HG03565 (cell line): ENCODE results near the gene TRIM34.
"Not testable (repeated sequence)": the region's sequence is repeated elsewhere in the genome, so short reads cannot be mapped to it uniquely, and the experiment has no call there.

Source experiments
- ATAC-seq: cut with Tn5 transposase; IDR thresholded peaks from one replicate; pipeline ENCODE4 v1.9.1; 2021; ENCODE audit warnings: mild to moderate bottlenecking, moderate library complexity; ENCODE audit not compliant: unreplicated experiment

TRIM34 gene, protein sequence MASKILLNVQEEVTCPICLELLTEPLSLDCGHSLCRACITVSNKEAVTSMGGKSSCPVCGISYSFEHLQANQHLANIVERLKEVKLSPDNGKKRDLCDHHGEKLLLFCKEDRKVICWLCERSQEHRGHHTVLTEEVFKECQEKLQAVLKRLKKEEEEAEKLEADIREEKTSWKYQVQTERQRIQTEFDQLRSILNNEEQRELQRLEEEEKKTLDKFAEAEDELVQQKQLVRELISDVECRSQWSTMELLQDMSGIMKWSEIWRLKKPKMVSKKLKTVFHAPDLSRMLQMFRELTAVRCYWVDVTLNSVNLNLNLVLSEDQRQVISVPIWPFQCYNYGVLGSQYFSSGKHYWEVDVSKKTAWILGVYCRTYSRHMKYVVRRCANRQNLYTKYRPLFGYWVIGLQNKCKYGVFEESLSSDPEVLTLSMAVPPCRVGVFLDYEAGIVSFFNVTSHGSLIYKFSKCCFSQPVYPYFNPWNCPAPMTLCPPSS

DNA sequence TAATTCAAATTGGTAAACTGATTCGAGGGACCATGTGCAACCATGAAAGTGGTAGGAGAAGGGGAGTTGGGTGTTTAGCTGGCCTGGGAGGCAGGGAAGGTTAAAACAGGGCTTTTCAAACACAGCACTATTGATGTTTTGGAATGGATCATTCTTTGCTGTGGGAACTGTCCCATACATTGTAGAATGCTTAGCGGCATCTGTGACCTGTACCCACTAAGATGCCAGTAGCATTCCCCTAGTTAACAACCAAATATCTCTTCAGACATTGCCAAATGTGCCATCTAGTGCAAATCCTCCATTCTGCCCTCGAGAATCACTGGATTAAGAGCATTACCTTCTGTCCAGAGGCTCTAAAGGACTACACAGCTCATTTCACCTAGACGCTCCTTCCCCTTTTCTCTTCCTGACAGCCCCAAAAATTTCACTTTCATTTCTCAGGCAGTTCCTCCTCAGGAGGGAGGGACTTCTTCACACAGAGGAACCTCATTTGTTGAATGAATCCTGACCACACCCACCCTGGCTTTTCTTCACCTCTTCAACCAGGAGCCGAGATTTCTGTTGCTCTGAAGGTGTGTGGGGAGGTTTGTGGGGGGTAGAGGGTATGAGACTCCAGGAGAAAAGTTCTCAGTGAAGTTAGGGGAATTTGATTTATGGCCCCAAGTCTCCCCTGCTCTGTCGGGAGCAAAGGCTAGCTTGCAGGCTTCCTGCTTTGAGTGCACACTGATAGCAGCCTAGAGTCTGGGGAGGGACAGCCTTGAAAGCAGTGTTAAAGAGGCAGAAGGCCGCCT lies at the start of gene TRIM34:
Gene TRIM34, plus strand, starts transcription at position 513 of the 791 bp plus-strand sequence. CDS start 7,331 bp downstream, outside the sequence.
- ATAC-seq: peak; percentile 96

DNA sequence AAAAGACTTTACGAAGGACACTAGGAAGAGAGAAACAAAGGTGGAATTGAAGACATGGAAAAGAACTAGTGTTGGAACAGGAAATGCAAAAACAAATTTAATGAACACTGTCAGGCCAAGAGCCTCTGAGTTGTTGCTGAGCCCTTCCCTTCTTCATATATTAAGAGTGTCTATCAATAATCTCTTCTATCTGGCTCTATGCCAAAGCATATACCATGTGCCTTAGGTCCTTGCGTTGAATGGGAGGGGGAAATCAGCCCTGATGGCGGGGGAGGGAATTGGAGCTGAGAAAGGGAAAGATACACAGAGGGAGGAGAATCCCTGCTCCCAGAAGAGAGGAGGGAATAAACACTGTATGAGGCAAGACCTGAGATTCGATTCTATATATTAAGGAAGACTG lies 49.6 kb upstream of the TRIM34 start:
- no peak for ATAC-seq

DNA sequence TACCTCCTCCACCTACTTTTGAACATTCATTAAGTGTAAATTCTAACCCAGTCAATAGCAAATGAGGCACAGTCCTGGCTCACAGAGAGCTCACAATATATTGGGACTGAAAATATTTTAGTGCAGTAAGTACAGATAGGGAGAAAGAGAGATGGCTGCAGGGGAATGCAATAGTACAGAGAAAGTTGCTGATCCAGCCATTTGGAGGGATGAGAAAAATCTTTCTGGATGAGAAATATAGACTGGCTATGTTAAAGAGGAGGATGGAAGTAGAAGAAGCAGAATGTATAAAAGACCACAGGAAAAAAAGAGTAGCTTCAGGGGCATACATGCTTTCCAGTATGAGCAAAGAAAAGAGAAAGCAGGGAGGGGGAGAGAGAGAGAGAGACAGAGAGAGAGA lies 47.7 kb upstream of the TRIM34 start:
- no peak for ATAC-seq

DNA sequence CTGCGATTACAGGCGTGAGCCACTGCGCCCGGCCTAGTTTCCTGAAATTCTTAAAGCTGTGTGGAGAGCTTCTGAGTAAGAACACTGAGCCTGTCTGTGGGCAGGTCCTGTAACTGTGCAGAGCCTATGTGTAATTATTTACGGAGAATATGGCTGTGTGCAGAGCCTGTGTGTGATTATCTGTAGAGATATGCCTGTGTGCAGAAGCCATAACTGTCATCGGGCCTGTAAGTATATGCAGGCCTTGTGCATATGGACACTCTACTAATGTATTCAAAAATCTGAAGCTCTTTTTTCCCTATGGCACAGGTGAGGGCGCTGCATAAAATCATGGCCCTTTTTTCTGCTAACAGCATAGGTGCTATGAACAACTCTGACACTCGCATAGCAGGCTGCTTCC lies 44.2 kb upstream of the TRIM34 start, which contains the start of gene OR52B6:
Gene OR52B6, plus strand, starts transcription at position 301 of the 400 bp plus-strand sequence. Its CDS starts 0 bp downstream, at position 301.
- no peak for ATAC-seq

DNA sequence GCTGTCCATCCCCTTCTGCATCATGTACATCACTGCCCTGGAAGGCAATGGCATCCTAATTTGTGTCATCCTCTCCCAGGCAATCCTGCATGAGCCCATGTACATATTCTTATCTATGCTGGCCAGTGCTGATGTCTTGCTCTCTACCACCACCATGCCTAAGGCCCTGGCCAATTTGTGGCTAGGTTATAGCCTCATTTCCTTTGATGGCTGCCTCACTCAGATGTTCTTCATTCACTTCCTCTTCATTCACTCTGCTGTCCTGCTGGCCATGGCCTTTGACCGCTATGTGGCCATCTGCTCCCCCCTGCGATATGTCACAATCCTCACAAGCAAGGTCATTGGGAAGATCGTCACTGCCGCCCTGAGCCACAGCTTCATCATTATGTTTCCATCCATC lies 43.8 kb upstream of the TRIM34 start:
- ATAC-seq: no peak

DNA sequence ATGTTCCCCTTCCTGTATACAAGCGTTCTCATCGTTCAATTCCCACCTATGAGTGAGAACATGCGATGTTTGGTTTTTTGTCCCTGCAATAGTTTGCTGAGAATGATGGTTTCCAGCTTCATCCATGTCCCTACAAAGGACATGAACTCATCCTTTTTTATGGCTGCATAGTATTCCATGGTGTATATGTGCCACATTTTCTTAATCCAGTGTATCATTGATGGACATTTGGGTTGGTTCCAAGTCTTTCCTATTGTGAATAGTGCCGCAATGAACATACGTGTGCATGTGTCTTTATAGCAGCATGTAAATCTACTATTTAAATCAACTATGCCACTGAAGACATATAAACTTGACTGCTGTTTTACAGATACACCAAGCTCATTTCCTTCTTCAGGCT lies 40.3 kb upstream of the TRIM34 start:
- ATAC-seq: not testable (repeated sequence)

DNA sequence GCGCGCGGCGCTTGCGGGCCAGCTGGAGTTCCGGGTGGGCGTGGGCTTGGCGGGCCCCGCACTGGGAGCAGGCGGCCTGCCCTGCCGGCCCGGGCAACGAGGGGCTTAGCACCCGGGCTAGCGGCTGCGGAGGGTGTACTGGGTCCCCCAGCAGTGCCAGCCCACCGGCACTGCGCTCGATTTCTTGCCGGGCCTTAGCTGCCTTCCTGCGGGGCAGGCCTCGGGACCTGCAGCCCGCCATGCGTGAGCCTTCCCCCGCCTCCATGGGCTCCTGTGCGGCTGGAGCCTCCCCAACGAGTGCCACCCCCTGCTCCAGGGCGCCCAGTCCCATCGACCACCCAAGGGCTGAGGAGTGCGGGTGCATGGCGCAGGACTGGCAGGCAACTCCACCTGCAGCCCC lies 34.9 kb upstream of the TRIM34 start:
- ATAC-seq: not testable (repeated sequence)

DNA sequence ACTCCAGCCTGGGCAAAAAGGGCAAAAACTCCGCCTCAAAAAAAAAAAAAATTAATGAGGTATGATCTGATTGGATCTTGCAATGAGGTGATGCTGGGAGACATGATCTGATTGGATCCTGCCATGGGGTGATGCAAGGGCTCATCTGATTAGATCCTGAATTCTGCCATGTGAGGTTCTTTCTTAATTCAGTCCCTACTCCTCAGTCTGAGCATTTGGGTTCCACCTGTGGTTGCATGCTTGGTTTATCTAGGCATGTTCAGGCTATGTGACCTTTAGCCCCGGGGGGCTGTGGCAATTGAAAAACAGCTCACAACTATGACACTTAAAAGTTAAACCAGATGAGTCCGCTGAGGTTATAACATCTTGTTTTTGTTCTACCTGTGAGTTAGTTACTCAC lies 33.2 kb upstream of the TRIM34 start:
- no peak for ATAC-seq

DNA sequence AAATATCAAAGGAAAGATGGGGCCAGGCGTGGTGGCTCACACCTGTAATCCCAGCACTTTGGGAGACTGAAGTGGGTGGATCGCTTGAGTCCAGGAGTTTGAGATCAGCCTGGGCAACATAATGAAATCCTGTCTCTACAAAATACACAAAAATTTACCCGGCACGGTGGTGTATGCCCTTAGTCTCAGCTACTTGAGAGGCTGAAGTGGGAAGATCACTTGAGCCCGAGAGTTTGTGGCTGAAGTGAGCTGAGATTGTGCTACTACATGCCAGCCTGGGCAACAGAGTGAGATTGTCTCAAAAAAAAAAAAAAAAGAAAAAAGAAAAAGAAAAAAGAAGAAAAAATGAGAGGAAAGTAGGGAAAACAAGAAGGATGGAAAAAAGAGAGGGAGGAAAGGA lies 32.2 kb upstream of the TRIM34 start:
- ATAC-seq: no peak

DNA sequence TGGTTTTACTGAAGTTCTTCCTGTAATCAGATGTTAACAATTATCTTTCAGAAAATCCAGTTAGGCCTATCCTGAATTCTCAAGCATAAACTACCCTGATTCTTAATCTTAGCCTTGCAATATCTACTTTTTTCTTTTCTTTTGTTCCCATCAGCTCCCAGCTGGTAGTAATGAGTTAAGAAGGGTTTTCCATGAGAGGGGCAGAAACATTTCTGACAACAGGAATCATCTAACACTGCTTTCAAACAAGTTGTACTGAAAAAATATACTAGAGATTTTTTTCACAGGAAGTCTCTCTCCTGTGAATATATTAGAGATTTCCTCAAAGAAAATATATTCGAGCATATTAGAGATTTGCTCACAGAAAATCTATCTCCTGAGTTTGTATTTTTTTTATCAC lies 31.7 kb upstream of the TRIM34 start:
- ATAC-seq: no peak

DNA sequence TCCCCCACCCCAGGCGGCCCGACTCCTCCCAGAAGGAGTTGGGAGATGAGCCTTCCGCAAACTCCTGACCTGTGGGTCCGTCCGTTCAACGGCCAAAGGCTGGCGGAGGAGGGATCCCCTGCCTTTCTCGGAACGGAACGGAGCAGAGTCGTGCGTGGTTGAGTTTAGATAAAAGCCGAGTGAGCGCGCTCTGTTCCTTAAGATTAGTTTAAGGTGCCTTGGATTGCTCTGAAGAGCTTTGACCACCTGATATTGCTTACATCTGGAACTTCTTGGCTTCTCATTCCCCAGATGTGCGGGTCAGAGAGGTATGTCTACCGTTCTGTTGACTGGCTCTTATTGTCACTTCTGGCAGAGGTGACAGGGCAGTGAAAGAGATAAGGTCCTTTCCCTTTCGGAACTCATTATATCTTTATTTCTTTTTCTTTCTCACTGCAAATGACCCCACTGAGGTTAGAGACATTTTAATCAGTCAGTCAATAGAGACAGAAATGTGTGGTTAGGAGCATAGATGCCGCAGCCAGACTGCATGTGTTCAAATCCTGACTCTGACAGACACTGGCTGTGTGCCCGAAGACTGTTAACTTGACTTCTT lies 28.1 kb upstream of the TRIM34 start, which contains the start of gene TRIM6:
Gene TRIM6, plus strand, starts transcription at position 31 of the 595 bp plus-strand sequence. Its CDS starts 261 bp downstream, at position 292.
- ATAC-seq: no peak

DNA sequence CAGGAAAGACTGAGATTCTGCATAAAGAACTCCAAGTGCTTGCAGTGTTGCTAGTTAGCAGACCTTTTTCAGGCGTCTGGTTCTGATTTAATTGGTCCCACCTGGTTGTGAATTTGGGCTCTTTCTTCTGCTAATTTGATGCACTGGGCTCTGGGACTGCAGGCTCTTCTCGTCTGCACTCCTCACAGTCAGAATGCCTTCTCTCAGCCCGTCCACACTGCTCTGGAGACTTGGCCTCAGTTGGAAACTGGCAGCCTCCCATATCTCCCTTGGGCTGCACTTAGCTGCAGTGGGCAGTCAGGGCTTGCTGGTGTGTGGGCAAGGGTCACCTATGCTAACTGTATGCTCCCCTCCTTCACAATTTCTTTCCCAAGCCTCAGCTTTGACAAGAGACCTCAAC lies 26.8 kb upstream of the TRIM34 start:
- ATAC-seq: no peak

DNA sequence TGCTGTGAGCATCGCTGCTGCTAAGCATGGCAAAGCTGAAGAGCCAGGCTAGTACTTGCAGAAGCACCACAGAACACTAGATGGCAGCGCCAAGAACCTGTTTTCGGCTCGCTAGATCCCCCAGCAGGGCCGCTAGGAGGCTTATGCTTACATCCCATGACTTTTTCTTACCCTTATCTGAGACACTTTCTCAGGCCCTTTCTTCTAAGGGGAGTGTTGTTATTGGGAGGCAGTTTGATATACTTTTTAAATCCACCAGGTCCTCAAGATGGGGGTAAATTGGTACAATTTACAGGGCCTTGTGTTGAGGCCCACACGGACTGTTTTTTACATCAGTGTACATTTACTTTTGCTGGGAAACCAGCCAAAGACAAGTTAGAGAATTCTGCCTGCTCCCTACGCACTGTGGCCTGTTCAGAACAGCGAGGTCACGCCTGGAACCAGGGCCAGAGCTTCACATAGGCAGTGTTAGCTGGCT lies 24.4 kb upstream of the TRIM34 start:
- peak; percentile 95 for ATAC-seq

DNA sequence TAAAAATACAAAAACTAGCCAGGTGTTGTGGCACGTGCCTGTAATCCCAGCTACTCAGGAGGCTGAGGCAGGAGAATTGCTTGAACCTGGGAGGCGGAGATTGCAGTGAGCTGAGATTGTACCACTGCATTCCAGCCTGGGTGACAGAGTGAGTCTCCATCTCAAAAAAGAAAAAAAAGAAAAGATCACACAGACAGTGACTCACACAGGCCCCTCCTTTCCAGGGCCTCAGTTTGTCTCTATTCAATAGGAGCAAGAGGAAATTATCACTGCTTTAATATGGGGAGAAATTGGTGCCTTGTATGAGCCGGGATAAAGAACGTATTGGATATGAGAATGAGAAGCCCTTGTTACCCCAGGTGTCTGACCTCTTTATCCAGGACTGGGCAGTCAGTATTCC lies 22.0 kb upstream of the TRIM34 start:
- ATAC-seq: not testable (repeated sequence)

DNA sequence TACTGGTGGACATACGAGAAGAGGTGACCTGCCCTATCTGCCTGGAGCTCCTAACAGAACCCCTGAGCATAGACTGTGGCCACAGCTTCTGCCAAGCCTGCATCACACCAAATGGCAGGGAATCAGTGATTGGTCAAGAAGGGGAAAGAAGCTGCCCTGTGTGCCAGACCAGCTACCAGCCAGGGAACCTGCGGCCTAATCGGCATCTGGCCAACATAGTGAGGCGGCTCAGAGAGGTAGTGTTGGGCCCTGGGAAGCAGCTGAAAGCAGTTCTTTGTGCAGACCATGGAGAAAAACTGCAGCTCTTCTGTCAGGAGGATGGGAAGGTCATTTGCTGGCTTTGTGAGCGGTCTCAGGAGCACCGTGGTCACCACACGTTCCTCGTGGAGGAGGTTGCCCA lies 21.5 kb upstream of the TRIM34 start:
- ATAC-seq: no peak

DNA sequence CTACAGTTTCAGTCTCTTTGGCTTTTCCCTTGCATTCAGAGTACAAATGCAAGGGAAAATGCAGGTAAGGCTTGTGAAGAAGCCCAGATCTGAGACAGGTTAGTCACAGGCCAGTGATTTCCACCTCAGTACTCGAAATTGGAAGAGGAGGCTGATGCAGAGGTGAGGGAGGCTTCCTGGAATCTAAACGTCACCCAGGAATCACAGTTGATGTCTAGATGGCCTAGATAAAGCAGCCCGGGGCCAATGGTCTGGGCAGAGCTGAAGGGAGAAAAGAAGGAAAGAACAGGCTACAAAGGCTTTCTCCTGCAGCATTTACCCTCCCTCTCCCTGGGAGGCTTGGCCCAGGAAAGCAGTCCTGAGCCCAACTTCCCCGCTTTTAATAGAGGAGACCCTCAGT lies 19.9 kb upstream of the TRIM34 start:
- no peak for ATAC-seq

DNA sequence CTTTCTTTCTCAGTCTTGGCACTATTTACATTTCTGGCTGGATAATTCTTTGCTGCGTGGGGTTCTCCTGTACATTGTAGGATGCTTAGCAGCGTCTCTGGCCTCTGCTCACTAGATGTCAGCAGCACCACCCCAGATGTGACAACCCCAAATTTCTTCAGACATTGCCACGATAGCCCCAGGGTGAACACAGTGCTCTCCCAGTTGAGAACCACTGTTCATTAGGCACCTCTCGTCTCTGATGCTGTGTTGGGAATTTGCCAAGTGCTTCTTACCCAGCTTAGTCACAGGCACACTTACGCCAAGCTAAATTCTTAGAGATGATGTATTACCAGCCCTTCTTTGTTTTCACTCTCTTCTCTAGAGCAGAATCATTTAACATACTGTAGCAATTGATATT lies 19.0 kb upstream of the TRIM34 start:
- no peak for ATAC-seq

DNA sequence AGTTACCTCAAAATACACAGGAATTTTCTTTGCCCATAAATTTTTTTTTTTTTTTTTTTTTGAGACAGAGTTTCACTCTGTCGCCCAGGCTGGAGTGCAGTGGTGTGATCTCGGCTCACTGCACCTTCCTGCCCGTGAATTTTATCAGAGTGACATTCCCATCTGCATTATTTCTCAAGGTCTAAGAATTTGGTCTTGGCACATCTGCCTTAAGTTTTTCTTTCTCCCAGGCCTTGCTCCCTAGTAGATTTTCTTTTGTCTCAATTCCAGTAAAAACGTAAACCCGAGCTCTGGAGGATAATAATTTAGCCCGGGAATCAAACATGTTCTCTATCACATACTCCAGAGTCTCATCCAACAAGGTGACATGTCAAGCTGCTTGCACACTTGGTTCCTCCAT lies 16.0 kb upstream of the TRIM34 start:
- ATAC-seq: no peak

DNA sequence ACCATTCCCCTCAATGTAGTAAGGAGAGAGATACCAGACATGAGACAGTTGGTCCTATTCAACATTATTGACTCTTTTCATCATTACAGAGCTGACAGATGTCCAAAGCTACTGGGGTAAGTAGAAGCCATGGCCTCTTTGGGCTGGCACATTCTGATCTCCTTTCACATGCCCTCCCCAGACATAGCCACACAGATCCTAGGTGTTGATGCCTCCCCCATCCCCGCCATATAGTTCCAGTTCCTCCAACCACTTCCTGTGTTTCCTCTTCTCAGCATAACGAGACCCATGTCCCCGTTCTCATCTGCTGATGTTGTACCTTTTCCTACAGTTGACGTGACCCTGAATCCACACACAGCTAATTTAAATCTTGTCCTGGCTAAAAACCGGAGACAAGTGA lies 14.4 kb upstream of the TRIM34 start:
- ATAC-seq: no peak

DNA sequence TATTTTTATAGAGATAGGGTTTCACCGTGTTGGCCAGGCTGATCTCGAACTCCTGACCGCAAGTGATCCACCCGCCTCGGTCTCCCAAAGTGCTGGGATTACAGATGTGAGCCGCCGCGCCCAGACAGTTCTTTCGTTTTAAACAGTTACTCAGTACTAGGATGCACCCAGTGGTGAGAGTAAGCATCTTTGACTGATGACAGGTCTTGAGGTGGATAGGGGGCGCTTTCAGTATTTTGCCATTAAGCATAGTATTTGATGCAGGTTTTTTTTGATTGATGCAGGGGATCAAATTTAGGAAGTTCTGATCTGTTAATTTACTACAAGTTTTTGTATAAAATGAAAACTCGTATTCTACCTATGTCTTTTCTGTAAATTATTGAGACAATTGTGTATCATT lies 13.2 kb upstream of the TRIM34 start:
- no peak for ATAC-seq

DNA sequence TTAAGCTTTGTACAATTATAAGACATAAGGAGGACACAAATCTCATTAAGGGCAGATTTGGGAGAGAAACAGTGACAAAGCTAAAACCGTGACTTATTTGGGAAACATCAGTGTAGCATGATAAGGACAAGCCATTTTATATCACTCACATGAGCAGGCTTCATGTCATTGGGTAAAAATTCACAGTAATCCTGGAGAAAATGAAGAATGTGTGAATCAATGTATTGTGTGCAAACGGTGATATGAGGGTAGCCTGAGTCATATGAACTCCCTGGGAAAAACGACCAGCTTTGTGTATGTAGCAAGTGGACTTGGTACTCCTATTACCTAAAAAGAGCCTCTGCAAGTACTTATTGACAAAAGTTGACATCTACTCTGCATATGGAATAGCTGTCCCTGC lies 6.0 kb upstream of the TRIM34 start:
- ATAC-seq: no peak
